Large intestine (tissue), 12 donors: ENCODE data around the gene ADCY7. TPM values are rescaled to one million over a fixed set of nuclear protein-coding genes. Genes with fewer than 3 reads are reported as not detected.

ENCODE experiments used
- DNase-seq, 2 donors: peaks; one replicate each; pipeline versions ENCODE4 v3.0.0 to v3.0.0-alpha.2; 2013
- H3K27ac ChIP-seq: one replicate; pipeline ENCODE4 v1.5.1; 2013; ENCODE audit warnings: low read length
- H3K27me3 ChIP-seq: 2 replicates; pipeline ENCODE4 v1.6.1; 2013; ENCODE audit warnings: low read length; ENCODE audit not compliant: control insufficient read depth, insufficient read depth
- H3K36me3 ChIP-seq: 2 replicates; pipeline ENCODE4 v1.6.1; 2013; ENCODE audit warnings: low read length; ENCODE audit not compliant: control insufficient read depth, insufficient read depth
- H3K4me1 ChIP-seq: one replicate; pipeline ENCODE4 v1.6.1; 2013; ENCODE audit warnings: low read length; ENCODE audit not compliant: control insufficient read depth, insufficient read depth
- H3K4me3 ChIP-seq: one replicate; pipeline ENCODE4 v1.5.1; 2013; ENCODE audit warnings: low read length
- H3K9me3 ChIP-seq: one replicate; pipeline ENCODE4 v1.6.1; 2013; ENCODE audit warnings: mild to moderate bottlenecking, low read depth, low read length, moderate library complexity; ENCODE audit not compliant: control insufficient read depth
- WGBS: methylation state at CpG from one replicate; pipeline ENCODE4 v1.1.5; 2013; ENCODE audit warnings: low lambda C conversion rate; ENCODE audit not compliant: insufficient coverage; 5-methylcytosine and 5-hydroxymethylcytosine counted together
- long read RNA-seq, 11 donors: transcript quantifications; one replicate each; lab custom pipeline, GENCODE V29; 2026
- polyA plus RNA-seq: library from polyadenylated mRNA; unstranded; fragments of 120-200 nt; gene quantifications from one replicate; pipeline ENCODE4 v1.2.1, GENCODE V29; 2013

Gene ADCY7
- 10.0 TPM for polyA plus RNA-seq
- long read RNA-seq, donor 1 = 0 reads
- long read RNA-seq, donor 2, partial matches to known transcripts = 255 of 267 reads
- long read RNA-seq, donor 2, other reads (novel, unspliced or antisense) = 12 of 267 reads
- long read RNA-seq, donor 3 = 0 reads
- long read RNA-seq, donor 4 = 0 reads
- long read RNA-seq, donor 5, partial matches to known transcripts = 60 of 72 reads
- long read RNA-seq, donor 5, other reads (novel, unspliced or antisense) = 11 of 72 reads
- long read RNA-seq, donor 6, full-length matches to known transcripts = 3 of 208 reads
- long read RNA-seq, donor 6, partial matches to known transcripts = 193 of 208 reads
- long read RNA-seq, donor 6, other reads (novel, unspliced or antisense) = 12 of 208 reads
- long read RNA-seq, donor 7, partial matches to known transcripts = 63 of 63 reads
- long read RNA-seq, donor 7, other reads (novel, unspliced or antisense) = 0 of 63 reads
- long read RNA-seq, donor 8 = 0 reads
- long read RNA-seq, donor 9 = 0 reads
- long read RNA-seq, donor 10, partial matches to known transcripts = 152 of 152 reads
- long read RNA-seq, donor 10, other reads (novel, unspliced or antisense) = 0 of 152 reads
- long read RNA-seq, donor 11, partial matches to known transcripts = 90 of 96 reads
- long read RNA-seq, donor 11, other reads (novel, unspliced or antisense) = 5 of 96 reads

DNA sequence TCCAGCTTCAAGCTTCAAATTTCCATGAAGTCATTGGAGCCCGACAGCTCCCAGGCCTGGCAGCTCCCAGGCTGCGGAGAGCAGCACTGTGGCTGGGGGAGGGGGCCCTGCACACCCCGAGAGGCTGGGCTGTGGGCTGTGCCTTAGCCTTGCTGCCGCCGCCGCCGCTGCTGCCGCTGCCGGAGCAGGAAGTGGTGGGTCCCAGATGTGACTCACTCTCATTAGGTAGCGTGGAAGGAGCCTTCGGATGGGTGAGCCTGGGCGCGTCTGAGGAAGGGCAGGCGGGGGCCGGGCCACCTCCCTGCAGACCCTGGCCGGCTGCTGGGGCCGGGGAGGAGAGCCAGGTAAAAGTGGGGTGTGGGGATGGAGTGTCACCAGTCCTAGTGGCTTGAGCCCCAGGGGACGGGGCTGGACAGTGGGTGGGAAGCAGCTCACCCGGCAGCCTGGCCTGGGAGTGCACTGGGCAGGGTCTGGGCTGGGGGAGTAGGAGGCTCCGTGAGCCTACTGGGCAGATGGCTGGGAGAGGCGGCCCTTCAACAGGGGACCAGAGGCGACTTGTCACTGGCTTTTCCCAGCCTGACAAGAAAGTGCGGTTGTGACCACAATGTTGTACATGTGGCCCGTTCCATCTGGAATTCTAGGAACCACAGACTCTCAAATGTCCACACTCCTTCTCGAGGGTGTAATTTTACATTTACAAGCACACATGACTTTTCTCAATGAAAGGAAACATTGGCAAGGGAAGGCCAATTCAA lies at the start of gene ADCY7:
Gene ADCY7 (plus strand): TSS at position 215 of the 755 bp plus-strand sequence. CDS start 21,629 bp downstream, outside the sequence.
- no CpG with 5 or more reads among the region's 25 CpGs for WGBS
- H3K9me3 ChIP-seq = no peaks in the 10 kb centered on the region
- peak within 1 kb of the TSS; percentile 11 for H3K4me3 ChIP-seq
- H3K36me3 ChIP-seq = no peaks in the 10 kb centered on the region
- no peak within 1 kb of the TSS for H3K27ac ChIP-seq
- peaks cover 19% of the 10 kb centered on the region for H3K4me1 ChIP-seq
- no peaks in the 10 kb centered on the region for H3K27me3 ChIP-seq
- DNase-seq = peak; percentile 81 to 88

DNA sequence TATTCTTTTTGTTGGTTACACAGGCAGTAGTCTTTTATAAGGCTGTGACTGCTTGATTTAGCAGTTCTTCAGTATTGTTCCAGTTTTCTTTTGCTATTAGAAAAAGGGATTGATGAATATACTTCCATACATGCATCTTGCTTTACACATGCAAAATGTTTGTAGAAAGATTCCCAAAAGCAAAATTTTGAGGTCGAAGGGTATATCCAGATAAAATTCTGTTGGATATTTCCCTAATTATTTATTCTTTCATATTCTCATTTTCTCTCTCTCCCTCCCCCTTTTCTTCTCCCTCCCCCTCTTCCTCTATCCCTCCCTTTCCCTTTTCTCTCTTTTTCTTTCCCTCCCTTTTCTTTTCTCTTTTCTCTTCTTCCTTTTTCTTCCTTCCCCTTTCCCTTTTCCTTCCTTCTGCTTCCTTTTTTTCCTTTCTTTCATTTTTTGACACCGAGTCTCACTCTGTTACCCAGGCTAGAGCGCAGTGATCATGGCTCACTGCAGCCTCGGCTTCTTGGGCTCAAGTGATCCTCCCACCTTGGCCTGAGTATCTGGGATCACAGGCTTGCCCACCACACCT lies 46.9 kb upstream of the ADCY7 start:
- DNase-seq = no peak
- Histone ChIP-seq H3K27me3 (no peaks in the 10 kb centered on the region), H3K27ac (no peak overlapping the region), H3K4me1 (no peaks in the 10 kb centered on the region), H3K4me3 (no peak overlapping the region), H3K36me3 (peaks cover 61% of the 10 kb centered on the region), H3K9me3 (no peaks in the 10 kb centered on the region)
- WGBS = 100% methylated on average over 4 of the region's 4 CpGs

DNA sequence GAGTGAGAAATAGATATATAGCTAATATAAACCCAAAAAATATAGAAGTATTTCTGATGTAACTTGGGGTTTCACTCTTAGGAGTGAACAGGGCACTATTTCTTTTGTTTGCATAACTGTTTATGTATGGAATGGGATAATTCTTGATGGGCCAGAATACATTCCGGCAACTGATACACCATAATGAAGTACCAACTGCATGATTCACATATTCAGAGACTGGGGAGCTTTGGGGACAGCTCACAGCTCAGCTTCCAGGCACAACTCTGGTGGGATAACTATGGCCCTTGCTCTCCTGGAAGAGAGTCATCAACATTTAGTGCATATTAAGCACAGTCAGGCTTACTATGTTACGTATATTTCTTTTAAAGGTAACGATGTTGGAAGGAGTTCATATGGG lies 42.1 kb upstream of the ADCY7 start:
- DNase-seq = no peak
- Histone ChIP-seq H3K4me3 (no peak overlapping the region), H3K27me3 (no peaks in the 10 kb centered on the region), H3K27ac (no peak overlapping the region), H3K9me3 (no peaks in the 10 kb centered on the region), H3K4me1 (no peaks in the 10 kb centered on the region), H3K36me3 (peaks cover 54% of the 10 kb centered on the region)
- 100% methylated on average over 1 of the region's 3 CpGs for WGBS

- Histone ChIP-seq H3K4me1 (no peaks in the 10 kb centered on the region), H3K36me3 (peaks cover 41% of the 10 kb centered on the region), H3K4me3 (no peak overlapping the region), H3K9me3 (no peaks in the 10 kb centered on the region), H3K27ac (no peak overlapping the region), H3K27me3 (no peaks in the 10 kb centered on the region)
- DNase-seq = no peak
- WGBS = no CpG with 5 or more reads among the region's 3 CpGs
These were observed 39.2 kb upstream of the ADCY7 start for GRCh38 chr16:50227120-50227519.

DNA sequence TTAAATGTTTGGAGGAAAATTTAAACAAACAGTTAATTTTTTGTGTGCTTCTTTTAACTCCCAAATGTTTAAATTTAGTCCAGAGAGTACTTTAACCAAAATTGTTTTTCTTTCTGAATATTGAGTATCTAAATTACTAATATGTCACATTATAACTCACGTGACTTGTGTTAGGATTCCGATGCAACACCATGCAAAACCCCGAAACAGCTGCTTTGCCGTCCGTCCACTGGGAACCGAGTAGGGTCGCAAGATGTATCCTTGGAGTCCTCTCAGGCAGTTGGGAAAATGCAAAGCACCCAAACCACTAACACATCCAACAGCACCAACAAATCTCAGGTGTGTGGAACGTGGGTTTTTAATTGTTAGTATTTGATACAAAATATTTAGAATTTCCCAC lies 38.7 kb upstream of the ADCY7 start:
- no CpG with 5 or more reads among the region's 8 CpGs for WGBS
- H3K27ac ChIP-seq = no peak overlapping the region
- no peaks in the 10 kb centered on the region for H3K9me3 ChIP-seq
- H3K4me3 ChIP-seq = no peak overlapping the region
- H3K4me1 ChIP-seq = no peaks in the 10 kb centered on the region
- H3K36me3 ChIP-seq = peaks cover 41% of the 10 kb centered on the region
- H3K27me3 ChIP-seq = no peaks in the 10 kb centered on the region
- no peak for DNase-seq

GRCh38 chr16:50228364-50228868 lies 37.9 kb upstream of the ADCY7 start:
- Histone ChIP-seq H3K4me3 (no peak overlapping the region), H3K36me3 (peaks cover 36% of the 10 kb centered on the region), H3K4me1 (no peaks in the 10 kb centered on the region), H3K27ac (no peak overlapping the region), H3K27me3 (no peaks in the 10 kb centered on the region), H3K9me3 (no peaks in the 10 kb centered on the region)
- WGBS = no CpG with 5 or more reads among the region's 5 CpGs
- DNase-seq = no peak

DNA sequence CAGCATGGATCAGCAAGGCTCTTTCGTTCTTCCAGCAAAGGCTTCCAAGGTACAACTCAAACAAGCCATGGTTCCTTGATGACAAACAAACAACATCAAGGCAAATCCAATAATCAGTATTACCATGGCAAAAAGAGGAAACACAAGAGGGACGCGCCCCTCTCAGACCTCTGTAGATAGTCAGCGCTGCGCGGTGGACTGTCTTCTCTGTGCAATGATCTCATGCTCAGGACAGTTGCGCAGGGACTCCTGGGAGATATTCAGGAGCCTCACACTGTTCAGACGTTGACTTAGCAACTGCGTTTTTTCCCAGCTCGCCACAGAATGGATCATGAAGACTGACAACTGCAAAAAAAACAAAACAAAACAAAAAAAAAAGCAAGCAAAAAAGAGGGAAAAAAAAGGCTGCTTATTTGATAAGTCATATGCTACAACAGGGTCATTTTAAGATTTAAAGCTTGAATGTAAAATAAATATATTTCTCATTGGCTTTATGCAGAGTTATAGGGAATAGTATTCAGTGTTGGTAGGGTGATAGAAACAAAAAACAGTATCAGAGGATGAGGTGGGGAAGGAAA lies 37.1 kb upstream of the ADCY7 start:
- Histone ChIP-seq H3K4me1 (no peaks in the 10 kb centered on the region), H3K27ac (no peak overlapping the region), H3K9me3 (no peaks in the 10 kb centered on the region), H3K27me3 (no peaks in the 10 kb centered on the region), H3K4me3 (no peak overlapping the region), H3K36me3 (peaks cover 31% of the 10 kb centered on the region)
- 80% methylated on average over 4 of the region's 10 CpGs for WGBS
- no peak for DNase-seq

- WGBS = 83% methylated on average over 5 of the region's 5 CpGs
- H3K4me3 ChIP-seq = no peak overlapping the region
- H3K4me1 ChIP-seq = no peaks in the 10 kb centered on the region
- H3K27ac ChIP-seq = no peak overlapping the region
- peaks cover 2% of the 10 kb centered on the region for H3K36me3 ChIP-seq
- no peaks in the 10 kb centered on the region for H3K27me3 ChIP-seq
- no peaks in the 10 kb centered on the region for H3K9me3 ChIP-seq
- no peak for DNase-seq
These were observed 31.4 kb upstream of the ADCY7 start for GRCh38 chr16:50234771-50235556.

DNA sequence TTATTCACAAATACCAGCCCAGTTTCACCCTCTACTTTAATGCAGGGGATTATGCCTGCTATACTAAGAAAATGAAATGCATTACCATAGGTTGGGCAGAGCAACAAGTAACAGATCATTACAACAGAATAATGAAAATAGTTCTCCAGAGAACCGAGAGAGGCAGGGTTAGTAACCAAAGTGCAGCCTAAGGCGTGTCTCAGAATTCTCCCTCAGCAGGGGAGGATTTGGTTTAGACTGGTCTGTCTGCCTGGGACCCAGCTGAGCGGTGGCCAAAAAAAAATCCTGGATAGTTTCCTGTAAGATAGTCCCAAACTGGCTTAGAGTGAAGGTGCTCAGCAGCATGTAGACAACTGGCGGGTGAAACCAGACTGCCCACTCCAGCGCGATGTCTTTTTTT lies 30.8 kb upstream of the ADCY7 start:
- no peaks in the 10 kb centered on the region for H3K9me3 ChIP-seq
- peaks cover 4% of the 10 kb centered on the region for H3K27me3 ChIP-seq
- no peak overlapping the region for H3K4me3 ChIP-seq
- H3K36me3 ChIP-seq = peaks cover 2% of the 10 kb centered on the region
- DNase-seq = no peak
- no peaks in the 10 kb centered on the region for H3K4me1 ChIP-seq
- 80% methylated on average over 1 of the region's 6 CpGs for WGBS
- H3K27ac ChIP-seq = no peak overlapping the region
